GM12873 (cell line): Measurements from ENCODE around the gene SEMA5A.

ENCODE experiments used
- TF ChIP-seq, protein P1 (sequence below): IDR thresholded peaks from 2 replicates; pipeline ENCODE4 v1.5.1; 2012; ENCODE audit warnings: low read depth, mild to moderate bottlenecking, moderate library complexity, low read length, control low read depth; ENCODE audit not compliant: insufficient read depth; ENCODE audit errors: missing control alignments

Gene SEMA5A

DNA sequence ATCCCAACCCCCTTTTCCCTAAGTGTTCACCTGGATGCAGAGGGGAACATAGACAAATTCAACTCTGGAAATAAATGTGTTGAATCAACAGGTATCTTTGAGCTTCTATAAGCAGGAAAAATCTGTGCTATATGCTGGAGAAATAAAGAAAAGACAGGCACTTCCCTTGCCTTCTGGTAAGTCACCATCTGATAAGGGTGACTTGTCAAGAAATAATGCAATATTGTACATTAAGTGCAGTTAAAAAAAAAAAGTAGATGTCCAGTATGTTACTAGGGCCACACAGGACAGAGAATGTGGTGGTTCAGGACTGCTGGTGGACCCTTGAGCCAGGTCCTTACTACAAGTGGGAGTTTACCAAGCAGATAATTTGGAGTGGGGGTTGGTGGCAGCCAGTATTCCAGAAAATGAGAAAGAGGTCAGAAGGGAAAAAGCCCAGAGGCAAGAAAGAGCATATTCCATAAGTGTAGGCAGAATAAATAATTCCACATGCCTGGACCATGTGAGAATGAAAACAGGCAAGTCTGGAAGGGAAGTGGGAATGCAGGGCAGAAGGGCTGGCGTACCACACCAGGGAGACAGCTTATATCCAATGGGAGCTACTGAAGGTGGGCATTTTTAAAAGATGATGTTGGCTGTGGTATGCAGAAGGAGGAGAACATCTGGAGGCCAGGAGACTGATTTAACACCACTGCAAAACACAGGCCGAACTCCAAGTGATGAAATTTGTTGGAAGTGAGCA is 209.9 kb downstream of the SEMA5A start:
- TF ChIP-seq, protein P1, sequence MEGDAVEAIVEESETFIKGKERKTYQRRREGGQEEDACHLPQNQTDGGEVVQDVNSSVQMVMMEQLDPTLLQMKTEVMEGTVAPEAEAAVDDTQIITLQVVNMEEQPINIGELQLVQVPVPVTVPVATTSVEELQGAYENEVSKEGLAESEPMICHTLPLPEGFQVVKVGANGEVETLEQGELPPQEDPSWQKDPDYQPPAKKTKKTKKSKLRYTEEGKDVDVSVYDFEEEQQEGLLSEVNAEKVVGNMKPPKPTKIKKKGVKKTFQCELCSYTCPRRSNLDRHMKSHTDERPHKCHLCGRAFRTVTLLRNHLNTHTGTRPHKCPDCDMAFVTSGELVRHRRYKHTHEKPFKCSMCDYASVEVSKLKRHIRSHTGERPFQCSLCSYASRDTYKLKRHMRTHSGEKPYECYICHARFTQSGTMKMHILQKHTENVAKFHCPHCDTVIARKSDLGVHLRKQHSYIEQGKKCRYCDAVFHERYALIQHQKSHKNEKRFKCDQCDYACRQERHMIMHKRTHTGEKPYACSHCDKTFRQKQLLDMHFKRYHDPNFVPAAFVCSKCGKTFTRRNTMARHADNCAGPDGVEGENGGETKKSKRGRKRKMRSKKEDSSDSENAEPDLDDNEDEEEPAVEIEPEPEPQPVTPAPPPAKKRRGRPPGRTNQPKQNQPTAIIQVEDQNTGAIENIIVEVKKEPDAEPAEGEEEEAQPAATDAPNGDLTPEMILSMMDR = no peak

DNA sequence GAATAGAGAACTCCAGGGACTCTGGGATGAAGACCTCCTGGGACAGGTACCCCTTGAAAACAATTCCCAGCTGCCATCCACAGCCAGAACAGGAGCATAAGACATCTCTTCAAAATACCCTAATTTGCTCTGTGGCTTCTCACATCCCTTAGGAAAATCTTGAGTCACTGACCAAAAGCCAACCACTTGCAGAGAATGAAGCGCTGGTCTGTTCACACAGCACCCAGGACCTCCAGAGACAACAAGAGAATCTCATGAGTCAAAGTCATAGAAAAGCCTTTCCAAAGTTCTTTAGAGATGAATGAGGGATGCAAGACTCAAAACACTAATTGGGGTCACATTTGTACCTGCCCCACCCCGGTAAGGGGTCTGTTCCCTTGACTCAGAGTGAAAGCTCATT is 210.6 kb downstream of the SEMA5A start:
- TF ChIP-seq, protein P1 = no peak

DNA sequence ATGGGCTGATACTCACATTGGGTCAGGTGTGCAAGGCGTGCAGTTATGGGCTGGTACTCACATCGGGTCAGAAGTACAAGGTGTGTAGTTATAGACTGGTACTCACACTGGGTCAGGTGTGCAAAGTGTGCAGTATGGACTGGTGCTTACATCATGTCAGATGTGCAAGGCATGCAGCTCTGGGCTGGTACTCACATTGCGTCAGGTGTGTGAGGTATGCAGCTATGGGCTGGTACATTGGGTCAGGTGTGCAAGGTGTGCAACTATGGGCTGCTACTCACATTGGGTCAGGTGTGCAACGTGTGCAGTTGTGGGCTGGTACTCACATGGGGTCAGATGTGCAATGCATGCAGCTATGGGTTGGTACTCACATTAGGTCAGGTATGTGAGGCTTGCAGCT is 213.8 kb downstream of the SEMA5A start:
- TF ChIP-seq, protein P1 = no peak

DNA sequence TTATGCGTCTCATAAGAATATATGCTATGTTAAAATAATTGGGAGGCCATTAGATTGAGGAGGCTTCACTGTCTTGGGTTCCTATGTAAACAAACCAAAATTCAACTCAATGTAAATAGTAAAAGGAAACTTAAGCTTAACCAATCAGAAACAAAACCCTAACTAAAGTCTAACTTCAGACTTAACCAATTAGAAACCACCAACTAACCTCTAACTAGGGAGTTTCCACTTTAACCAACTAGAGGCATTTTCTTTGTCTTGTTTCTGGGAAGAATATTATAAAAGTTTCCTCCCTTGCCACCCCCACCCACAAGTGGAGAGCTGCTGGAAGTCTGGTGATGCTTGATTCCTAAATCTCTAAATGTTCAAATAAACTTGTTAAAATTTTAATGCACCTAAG is 214.5 kb downstream of the SEMA5A start:
- TF ChIP-seq, protein P1 = no peak

DNA sequence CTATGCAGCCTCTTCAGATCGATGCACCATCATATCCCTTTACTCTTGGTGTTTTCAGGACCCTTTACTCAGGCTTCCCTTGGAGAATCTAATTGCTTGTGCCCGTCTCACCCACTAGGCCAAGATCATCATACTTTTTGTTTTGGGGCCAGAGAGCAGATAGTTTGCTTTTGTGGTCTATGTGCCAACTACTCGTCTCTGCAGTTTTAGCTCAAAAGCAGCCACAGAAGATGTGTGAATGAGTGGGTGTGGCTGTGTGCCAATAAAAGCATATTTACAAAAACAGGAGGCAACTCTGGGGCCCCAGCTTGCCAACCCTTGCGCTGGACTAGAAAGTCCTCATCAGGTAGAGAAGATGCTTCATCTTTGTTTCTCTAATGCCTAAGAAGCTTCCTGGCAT is 216.8 kb downstream of the SEMA5A start:
- TF ChIP-seq, protein P1 = no peak

DNA sequence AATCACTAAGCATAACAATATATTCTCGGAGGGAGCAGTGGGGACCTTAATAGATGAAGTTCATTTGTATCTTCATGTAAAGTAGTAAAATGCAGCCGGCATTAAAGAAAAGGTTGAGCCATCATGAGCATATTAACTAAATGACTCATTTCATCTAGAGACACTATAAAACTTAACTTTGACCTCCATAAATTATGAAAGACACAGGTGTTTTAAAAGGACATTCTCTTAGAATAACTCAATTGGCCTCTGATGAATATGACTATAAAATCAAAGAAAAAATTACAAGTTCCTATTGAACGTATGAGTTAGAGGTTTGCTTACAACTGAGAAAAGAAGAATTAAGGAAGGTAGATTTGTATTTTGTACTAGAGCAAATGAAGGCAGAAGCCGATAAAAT is 220.3 kb downstream of the SEMA5A start:
- TF ChIP-seq, protein P1 = no peak

DNA sequence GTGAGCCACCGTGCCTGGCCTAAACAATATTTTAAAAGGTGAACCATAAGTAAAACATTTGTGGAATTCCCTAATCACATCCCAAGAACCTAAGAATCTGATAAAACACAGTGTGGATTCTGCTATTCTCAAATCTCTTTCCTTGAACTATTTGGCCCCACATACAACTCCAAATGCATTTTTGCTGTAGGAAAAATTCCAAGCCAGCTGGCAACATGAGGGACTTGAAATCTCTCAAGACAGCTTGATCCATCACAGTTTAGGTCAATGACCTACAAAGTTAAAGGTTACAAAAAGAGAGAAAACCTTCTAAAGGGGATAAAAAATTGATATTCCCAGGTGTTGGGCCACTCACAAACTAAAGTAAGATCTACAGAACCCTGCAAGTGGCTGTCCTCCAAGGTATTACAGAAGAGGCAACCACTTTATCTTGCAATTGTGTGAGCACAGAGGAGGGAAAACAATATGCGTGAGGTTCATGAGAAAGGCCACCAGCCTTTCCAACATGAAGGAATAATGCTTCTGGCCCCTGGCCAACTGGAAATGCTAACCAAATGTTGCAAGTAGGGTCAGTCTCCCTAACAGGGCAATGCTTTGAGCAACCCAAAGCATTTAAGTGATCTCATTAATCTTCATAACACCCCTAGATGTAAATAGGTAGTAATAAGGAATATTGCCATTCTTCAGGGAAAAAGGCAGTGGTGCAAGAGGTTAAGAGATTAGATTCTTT is 221.4 kb downstream of the SEMA5A start:
- TF ChIP-seq, protein P1 = no peak
